GM18507 (cell line): ENCODE data around the gene PEX11G.

Experiments
- DNase-seq: peaks from one replicate; pipeline ENCODE4 v3.0.0; 2011; ENCODE audit warnings: low read depth; ENCODE audit not compliant: insufficient read length; ENCODE audit errors: extremely low spot score
- FAIRE-seq: peaks from 2 replicates; lab custom pipeline; 2011; peaks lifted over from hg19 to GRCh38; lab: Jason Lieb, UNC

Gene PEX11G

GRCh38 chr19:7522072-7522922 is 33.5 kb upstream of the PEX11G start, which contains the start of gene MCOLN1:
Gene MCOLN1 (plus strand): TSS chr19:7522624. CDS start chr19:7522751, 127 bp downstream.
- FAIRE-seq (peak; percentile 98), DNase-seq (peak; percentile 100)

GRCh38 chr19:7521551-7522071 is 32.8 kb upstream of the PEX11G start:
- FAIRE-seq (no peak), DNase-seq (no peak)

GRCh38 chr19:7520131-7521051 is 31.6 kb upstream of the PEX11G start:
- DNase-seq, result no peak
- FAIRE-seq, result no peak

- FAIRE-seq, result no peak
These were observed 30.7 kb upstream of the PEX11G start for GRCh38 chr19:7519361-7520130.

DNA sequence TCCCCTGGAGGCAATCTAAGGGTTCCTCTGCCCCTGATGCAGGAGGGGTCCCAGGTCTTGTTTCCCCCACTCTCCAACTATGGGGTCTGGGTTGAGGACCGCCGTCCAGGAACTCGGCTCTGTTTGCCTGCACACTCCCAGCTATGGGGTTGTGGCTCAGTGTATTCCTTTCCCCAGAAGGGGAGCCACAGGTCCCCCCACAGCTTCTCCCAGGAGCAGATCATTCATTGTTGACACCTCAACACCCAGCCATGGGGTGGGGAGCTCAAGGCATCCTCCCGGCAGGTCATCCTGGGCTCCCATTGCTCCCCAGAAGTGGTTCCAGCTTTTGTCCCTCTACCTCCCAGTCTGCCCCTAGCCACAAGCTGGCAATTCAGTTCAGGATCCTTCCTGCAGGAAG is 28.0 kb upstream of the PEX11G start:
- DNase-seq (no peak), FAIRE-seq (no peak)

More at GRCh38 chr19:7519361-7520130, 30.7 kb upstream of the PEX11G start:
- no peak for DNase-seq

DNA sequence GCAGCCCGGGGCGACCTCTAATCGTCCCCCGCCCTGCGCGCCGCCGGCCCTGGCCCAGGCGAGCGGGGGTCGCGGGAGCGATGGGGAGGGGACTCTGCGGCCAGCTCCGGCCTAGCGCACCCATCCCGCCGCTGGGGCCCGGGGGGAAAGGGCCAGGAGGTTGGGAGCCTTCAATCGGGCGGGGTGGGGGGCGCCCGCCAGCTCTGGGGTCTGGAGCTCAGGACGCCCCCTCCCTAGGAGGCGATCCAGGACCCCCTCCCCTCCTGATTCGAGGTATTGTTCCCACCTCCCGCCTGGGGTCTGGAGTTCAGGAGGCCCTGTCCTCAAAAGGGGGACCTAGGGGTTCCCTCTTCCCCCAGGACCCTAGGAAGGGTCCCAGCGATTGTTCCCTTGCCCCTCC is 27.5 kb upstream of the PEX11G start:
- FAIRE-seq (no peak), DNase-seq (no peak)

DNA sequence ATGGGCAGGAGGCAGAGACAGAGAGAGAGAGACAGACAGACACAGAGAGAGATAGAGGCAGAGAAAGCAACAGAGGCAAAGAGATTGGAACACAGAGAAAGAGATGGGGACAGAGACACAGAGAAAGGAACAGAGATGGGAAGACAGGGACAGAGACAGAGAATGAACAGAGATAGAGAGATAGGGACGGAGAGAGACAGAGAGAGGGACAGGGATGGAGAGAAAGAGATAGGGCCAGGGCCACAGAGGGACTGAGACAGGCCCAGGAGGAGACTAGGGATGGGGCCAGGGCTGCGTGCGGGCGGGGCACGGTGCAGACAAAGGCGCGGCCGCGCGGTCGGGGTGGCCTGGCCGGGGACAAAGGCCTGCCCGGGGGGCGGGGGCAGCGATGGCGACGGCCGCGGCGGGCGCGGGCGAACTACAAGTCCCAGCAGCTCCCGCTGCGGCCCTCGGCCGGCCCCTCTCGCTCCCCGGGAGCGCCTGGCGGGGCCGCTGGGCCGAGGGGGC is 26.9 kb upstream of the PEX11G start, which contains the start of gene ZNF358:
ZNF358 (plus strand) TSS at position 459 of the 507 bp plus-strand sequence. CDS start 3,140 bp downstream, outside the sequence.
- FAIRE-seq, result no peak

DNA sequence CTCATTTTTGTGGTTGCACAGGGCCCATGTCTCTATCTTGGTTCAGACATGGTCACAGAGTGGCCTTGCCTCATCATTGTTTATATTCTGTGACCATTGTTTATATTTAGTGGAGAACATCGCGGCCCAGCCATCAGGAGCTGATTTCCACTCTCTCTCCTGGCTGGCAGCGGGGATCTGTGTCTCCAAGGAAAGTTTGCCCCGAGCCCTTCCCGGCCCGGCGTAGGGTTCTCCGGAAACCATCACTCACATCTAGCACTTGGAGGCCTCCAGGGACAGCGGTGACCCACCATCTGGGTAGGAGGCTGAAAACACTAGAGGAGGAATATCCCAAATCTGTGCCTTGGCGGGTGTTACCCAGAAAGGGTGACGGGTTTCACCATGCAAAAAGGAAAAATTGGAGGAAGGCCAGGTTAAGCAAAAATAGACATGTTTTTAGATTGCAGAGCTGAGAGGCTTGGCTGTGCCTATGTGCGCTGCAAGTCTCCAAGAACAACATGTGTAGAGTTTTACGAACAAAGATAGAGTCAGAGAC is 26.3 kb upstream of the PEX11G start:
- FAIRE-seq, result no peak
- DNase-seq, result no peak

More for the DNA sequence above, 26.9 kb upstream of the PEX11G start, which contains the start of gene ZNF358:
- no peak for DNase-seq

GRCh38 chr19:7513809-7514642 is 25.2 kb upstream of the PEX11G start:
- FAIRE-seq (no peak), DNase-seq (no peak)

DNA sequence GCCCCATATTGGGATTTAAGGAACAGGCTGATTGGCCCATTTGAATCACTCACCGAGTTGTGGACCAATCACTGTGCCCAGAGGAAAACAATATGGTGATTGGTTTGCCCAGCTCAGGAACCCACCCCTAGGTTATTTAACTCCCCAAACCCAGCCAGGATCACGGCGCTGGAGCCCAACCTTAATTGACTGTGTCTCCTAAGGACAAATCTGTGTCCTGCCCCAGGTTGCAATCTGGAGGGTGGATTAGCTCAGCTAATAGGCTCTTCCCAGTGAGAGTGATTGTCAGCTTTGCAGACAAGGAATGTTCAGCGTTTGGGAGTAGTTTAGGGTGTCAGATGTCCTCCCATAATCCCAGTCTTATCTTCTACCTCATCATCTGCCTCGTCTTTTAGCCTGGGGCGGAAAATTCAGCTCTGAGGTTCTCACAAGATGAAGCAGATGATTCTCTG is 23.6 kb upstream of the PEX11G start:
- DNase-seq, result no peak
- FAIRE-seq, result no peak

GRCh38 chr19:7509625-7510024 is 20.8 kb upstream of the PEX11G start:
- no peak for DNase-seq
- FAIRE-seq, result no peak

DNA sequence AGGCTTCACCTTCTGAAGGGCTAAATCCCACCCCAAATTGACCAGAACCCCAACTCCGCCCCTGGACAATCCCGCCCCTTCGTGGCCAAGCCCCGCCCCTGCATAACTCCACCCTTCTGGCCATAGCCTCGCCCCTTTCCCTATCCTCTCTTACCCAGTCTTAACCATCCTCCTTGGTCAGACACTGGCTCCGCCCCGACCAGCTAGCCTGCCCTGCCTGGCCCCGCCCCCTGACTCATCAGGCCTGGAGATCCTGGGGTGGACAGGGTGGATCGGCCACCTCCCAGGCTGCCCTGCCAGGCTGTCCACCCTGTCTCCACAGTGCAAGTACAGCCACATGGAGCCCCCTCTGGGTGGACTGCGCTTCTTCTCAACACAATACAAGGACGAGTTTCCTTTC is 19.0 kb upstream of the PEX11G start:
- no peak for DNase-seq
- no peak for FAIRE-seq

GRCh38 chr19:7506385-7507328 is 17.8 kb upstream of the PEX11G start:
- no peak for FAIRE-seq
- DNase-seq, result no peak

DNA sequence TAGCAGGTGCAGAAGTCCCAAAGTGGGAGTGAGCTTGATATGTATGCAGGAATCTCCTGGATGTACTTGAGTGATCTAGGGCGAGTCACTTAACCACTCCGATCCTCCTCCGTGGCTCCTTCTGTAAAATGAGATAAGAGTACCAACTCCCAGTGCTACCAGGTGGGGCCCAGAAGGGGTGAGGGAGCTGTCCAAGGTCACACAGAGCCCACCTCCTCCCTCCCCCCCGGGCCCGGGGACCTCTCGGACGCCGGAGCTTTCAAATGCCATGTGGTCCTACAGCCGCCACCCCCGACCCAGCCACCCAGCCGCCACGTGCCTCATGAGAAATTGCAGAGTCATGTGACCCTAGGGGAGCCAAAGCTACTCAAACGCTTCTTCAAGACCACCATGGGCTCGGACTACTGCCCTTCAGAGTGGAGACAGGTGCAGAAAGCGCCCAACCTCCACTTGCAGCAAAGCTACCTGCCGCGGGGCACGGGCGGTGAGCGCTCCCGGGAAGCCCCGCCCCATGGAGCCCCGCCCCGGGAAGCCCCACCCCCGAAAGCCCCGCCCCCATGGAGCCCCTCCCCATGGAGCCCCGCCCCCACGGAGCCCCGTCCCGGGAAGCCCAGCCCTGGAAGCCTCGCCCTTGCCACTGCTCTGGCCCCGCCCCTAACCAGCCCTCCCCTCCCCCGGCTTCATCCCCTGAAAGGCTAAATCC is 17.0 kb upstream of the PEX11G start:
- DNase-seq (no peak), FAIRE-seq (no peak)

GRCh38 chr19:7505288-7505681 is 16.4 kb upstream of the PEX11G start:
- DNase-seq (no peak), FAIRE-seq (no peak)

GRCh38 chr19:7504684-7505083 is 15.8 kb upstream of the PEX11G start:
- DNase-seq (no peak), FAIRE-seq (no peak)
